Activated CD4-positive, alpha-beta T cell treated with anti-CD3 and anti-CD28 coated beads, Interleukin-10, Interleukin-2, amounts not matched to agents 100 ng/mL and 50 ng/mL, durations not matched to agents 16 hours and 8 hours (primary cell): ENCODE results near the gene BRMS1.
"Not testable (repeated sequence)": the region's sequence is repeated elsewhere in the genome, so short reads cannot be mapped to it uniquely, and the experiment has no call there.

ENCODE experiments used
- DNase-seq: peaks from one replicate; pipeline ENCODE4 v3.0.0-alpha.2; 2020

The BRMS1 gene

DNA sequence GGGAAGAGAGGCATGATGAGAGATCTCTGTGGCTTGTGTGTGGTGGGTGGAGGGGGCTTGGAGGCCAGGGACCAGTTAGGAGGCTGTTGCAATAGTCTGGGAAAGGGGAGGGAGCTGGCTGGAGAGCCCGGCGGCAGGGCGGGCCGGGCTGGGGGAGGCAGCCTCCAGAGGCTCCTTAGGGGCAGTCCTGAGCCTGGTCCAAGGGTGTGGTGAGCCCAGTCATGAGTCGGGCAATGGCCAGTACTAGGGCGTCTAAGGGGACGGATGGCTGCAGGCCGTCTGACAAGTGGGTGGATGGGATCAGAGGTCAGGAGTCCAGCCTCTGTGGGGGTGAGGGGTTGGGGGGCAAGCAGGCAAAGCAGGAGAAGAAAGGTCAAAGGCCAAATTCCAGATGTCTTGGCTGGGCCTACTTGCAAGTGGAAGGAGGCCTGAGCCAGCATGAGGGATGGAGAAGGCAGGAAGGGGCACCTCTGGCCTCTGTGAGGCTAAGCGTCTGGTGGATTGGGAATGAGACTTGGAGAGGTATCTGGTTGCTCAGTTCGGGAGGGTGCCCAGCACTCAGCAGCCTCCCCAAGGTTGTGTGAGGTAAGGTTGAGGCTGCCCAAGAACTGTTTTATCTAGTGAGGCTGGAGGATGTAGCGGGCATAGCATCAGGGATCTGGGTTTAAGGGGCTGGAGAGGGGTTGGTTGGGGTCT is 22.0 kb downstream of the BRMS1 start:
- no peak for DNase-seq

DNA sequence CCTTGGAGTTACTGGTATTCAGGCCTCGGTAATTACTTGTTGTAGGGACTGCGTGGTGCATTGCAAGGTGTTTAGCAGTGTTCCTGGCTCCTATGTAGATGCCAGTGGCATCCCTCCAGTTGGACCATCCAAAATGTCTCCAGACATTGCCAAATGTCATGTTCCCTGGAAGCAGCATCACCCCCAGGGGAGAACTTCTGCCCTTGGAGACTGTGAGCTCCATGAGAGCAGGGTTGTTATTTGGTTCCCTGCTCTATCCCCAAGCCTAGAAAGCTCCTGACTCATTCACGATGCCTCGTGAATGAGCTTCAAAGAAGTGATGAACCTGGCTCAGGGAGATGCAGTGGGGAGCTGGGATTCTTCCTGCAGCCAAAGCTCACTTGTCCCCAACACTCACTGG is 23.3 kb downstream of the BRMS1 start:
- DNase-seq = no peak

- DNase-seq = not testable (repeated sequence)
Observed at GRCh38 chr11:66320748-66321147, 24.2 kb downstream of the BRMS1 start.

GRCh38 chr11:66320289-66320688 is 24.6 kb downstream of the BRMS1 start:
- DNase-seq = not testable (repeated sequence)

GRCh38 chr11:66318600-66318970 is 26.3 kb downstream of the BRMS1 start:
- no peak for DNase-seq

DNA sequence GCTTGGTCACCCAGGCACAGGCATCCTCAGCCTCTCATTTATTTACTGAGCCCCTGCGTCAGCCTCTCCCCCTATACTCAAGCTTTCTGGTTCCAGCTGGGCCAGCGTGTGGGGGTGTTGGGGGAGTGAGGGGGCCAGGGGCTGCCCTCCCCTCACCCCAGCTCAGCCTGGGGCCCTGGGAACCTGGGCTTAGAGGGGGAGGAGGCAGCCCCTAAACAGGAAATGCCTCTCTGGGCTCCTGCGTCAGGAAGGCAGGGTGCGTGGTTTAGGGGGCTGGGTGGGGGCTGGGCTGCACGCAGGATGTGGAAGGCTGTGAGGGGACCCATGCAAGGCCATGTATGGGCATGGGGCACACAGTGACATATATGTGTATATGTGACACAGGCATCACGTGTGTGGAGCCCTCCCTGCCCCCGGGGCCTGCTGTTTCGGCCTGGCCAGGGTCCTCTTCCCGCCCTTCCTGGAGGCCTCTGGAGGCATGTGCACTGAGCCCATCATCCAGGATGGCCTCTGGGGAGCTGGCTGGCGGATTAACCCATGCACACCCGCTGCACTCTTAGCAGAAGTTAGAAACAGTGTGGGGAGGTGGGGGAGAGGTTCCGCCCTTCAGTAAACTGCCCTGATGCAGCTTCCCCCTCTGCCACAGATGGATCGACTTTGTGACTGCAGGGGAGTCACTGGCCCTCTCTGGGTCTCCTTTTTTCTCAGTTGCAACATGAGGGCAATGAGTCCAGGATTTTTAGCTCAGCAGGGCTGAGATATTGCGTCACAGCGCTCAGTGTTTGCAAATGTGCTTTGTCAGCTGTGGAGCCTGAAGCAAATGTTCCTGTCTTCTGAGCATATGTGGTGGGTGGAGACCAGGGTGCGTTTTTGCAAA is 26.9 kb downstream of the BRMS1 start:
- no peak for DNase-seq

DNA sequence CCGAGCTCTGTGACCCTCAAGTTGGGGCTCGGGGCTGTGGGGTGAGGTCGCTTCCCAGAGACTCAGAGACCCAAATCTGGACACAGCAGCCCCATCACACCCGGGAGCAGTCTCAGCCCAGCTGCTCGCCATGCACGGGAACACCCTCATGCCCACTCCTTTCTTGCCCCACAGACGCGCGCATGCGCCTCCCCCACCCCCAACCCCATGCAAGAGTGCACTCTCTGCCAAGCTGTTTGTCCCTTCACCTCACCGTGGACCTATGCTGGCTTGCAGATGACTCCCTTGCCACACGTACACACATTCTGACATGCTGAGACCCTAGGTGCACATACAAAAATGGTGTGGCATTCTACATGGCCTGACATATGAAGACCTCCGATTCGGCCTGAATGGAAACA is 27.6 kb downstream of the BRMS1 start:
- DNase-seq = no peak

DNA sequence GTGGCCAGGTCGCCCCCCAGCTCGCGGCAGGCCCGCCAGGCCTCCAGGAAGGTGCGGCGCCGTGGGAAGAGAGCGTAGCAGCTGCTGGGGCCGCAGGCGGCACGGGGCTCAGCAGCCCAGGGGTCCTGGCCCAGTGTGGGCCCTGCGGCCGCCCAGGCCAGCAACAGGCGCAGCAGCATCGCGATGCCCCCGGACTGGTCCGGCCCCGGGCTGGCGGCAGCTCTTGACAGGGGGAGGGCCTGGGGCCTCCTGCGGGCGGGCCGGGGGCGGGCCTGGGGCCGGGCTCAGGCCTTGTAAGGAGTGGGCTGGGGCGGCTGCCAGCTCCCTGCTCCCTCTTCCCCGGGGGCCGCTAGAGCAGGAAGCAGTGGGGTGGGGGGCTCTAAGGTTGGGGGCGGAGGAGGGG is 28.1 kb downstream of the BRMS1 start, which contains the start of gene CD248:
Gene CD248 (minus strand): TSS at position 196 of the 403 bp plus-strand sequence. CDS start 17 bp downstream, at position 179.
- no peak for DNase-seq

DNA sequence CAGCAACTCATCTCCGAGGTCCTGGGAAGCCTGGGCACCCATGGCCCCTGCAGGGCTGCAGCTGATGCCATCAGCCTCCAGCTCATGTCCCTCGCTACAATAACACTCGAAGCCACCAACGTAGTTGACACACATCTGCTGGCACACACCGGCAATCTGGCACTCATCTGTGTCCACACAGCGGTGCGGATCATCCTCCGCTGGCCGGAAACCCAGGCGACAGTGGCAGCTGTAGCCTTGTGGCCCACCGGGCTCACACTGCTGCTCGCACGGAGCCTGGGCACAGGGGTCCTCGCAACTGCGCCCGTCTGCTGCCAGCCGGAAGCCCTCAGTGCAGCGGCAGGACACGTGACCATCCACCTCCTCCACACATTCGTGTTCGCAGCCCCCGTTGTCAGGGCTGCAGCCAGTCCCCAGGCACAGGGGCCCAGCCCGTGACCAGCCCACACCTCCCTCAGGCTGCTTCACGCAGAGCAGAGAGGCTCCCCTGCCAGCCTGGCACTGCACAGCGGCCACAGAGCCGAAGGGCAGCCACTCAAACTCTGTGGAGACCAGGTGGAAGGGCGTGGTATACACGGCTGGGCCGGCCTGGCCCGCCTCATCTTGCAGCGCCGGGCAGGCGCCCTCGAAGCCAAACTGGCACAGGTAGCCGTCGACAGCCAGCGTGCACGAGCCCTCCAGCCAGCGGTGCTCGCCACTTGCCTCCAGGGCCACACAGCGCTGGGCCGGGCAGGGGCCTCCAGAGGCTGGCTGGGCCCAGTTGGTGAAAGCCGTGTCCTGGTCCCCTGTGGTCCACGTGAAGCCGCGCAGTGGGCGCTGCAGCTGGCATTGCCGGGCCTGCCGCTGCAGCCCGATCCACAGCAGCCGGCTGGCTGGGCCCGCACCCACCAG is 28.7 kb downstream of the BRMS1 start:
- DNase-seq = no peak

GRCh38 chr11:66315498-66315885 is 29.4 kb downstream of the BRMS1 start:
- no peak for DNase-seq

DNA sequence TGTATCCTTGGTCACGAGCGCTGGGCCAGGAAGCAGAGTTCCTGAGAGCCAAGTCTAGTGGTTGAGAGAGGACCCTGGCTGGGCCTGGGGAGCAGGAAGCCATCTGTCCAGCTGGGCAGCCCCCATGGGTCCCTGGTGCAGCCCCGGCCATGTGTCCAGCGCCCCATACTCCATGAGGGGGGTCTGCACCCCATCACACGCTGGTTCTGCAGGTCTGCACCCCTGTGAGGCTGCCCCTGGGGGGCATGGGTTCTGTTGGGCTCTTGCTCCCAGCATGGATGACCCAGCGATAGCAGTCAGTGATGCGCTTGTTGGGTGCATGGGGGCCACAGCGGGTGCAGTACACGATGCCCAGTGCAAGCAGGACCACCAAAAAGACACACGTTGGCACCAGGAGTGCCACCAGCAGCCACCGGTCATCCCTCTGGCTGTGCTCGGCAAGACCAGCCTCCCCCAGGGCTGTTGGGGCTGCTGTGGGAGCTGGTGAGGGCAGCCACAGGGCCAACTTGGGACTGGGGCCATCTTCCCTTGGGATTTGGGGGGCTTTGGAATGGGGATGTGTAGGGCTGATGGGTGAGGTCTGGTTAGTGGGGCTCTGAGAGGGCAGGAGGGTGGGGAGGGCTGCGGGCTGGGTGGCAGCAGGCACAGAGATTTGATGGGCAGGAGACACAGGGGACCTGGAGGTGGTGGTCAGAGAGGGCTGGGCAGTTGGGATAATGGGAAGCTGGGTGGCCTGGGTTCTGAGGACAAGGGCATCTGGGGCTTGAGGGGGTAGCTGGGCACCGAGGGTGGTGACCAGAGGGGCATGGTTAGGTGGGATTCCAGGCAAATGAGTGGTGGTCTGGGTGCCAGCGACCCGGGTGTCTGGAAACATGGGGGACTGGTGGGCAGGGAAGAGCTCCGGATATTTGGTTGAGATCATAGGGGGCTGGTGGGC is 30.1 kb downstream of the BRMS1 start:
- no peak for DNase-seq

DNA sequence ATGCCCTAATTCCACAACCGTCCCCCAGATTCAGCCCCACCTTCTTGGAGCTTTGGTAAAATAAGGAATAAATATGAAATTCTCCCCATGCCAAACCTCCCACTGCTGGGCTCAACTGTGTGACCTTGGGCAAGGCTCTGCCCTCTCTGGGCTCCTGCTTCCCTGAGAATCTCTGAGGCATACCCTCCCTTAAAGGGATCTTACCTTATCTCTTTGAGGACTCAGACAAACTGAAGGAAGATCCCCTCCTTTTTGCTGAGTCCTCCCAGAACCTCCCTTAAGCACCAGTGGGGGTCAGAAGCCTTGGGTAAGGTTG is 30.8 kb downstream of the BRMS1 start:
- DNase-seq = no peak

DNA sequence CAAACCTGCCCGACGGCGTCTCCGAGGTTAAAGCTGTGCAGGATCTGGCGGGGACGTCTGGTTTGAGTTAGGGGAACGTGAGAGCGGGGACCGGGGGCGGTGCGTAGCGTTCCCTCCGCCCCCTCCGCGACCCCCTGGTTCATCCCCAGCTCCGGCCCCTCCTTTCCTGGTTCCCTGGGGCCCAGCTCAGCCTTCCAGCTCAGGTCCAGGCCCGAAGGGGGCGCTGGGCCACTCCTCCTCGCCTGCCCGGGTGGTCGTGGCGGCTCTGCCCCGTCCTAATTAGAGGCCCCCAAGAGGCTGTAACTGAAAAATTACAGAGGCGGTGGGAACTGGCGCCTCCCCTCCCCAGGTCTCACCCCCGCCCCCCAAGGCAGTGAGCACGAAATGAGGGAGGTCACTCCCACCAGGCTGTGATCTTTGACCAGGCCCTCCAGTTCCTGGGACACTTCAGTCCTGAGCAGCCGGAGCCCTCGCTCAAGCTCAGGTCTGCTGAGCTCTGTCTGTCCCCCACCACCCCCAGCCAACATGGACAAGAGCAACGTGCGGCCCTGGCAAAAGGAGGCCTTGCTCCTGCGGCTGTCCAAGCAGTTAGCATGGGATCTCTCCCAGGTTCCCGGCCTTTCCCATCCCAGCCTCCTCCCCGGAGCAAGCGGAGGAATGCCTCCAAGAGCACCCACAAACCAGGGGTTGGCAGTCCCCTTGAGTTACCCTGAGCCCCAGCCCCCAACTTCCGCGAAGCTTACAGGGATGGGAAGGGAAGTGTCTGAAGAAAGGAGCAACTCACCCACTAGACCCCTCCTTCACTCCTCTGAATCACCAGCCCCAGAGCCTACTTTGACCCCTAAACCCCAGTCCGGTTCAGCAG is 31.4 kb downstream of the BRMS1 start:
- DNase-seq = no peak

GRCh38 chr11:66312549-66313320 is 32.2 kb downstream of the BRMS1 start:
- peak; percentile 97 for DNase-seq

GRCh38 chr11:66311965-66312548 is 32.8 kb downstream of the BRMS1 start:
- DNase-seq = peak; percentile 96

- DNase-seq = no peak
Observed at GRCh38 chr11:66311470-66311964, 33.4 kb downstream of the BRMS1 start.

- not testable (repeated sequence) for DNase-seq
Observed at GRCh38 chr11:66310803-66311440, 34.0 kb downstream of the BRMS1 start.

DNA sequence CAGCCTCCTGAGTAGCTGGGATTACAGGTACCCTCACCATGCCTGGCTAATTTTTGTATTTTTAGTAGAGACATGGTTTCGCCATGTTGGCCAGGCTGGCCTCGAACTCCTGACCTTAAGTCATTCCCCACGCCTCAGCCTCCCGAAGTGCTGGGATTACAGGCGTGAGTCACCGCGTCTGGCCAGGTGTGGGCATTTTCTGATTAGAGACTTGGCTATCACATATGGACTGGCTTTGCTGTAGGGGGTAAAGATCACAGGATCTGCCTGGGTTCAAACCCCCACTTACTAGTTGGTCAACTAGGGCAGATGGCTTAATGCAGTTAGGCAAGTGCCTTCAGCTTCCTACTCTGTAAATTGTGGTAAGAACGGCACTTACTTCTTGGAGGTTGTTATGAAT is 34.6 kb downstream of the BRMS1 start:
- no peak for DNase-seq

GRCh38 chr11:66309475-66309874 is 35.4 kb downstream of the BRMS1 start:
- DNase-seq = no peak
